GM12891 (cell line): ENCODE results near the gene ADTRP.

Experiments
- POLR2A ChIP-seq: IDR thresholded peaks from 2 replicates; pipeline ENCODE4 v1.6.1; 2011; ENCODE audit warnings: low read depth, low read length, control low read depth
- POLR2AphosphoS5 ChIP-seq: IDR thresholded peaks from 2 replicates; pipeline ENCODE4 v1.6.1; 2011; ENCODE audit warnings: low read depth, low read length, control low read depth
- POU2F2 ChIP-seq: IDR thresholded peaks from 2 replicates; pipeline ENCODE4 v1.6.1; 2011; ENCODE audit warnings: low read depth, mild to moderate bottlenecking, control low read depth, low read length, moderate library complexity
- TAF1 ChIP-seq: IDR thresholded peaks from 2 replicates; pipeline ENCODE4 v1.6.1; 2011; ENCODE audit warnings: low read depth, low read length, control low read depth

GRCh38 chr6:11782524-11782923, 3.9 kb upstream of the ADTRP start:
- TF ChIP-seq POLR2A (no peak), POLR2AphosphoS5 (no peak), TAF1 (no peak), POU2F2 (no peak)
